SHP77 (cell line): ENCODE measurements around the gene DLD.
"Not testable (repeated sequence)": the region's sequence is repeated elsewhere in the genome, so short reads cannot be mapped to it uniquely, and the experiment has no call there.

ENCODE experiments used
- DNase-seq, 2 experiments: peaks; one replicate each; lab custom pipeline; 2025; lab: John Stamatoyannopoulos, UW

Gene DLD

DNA sequence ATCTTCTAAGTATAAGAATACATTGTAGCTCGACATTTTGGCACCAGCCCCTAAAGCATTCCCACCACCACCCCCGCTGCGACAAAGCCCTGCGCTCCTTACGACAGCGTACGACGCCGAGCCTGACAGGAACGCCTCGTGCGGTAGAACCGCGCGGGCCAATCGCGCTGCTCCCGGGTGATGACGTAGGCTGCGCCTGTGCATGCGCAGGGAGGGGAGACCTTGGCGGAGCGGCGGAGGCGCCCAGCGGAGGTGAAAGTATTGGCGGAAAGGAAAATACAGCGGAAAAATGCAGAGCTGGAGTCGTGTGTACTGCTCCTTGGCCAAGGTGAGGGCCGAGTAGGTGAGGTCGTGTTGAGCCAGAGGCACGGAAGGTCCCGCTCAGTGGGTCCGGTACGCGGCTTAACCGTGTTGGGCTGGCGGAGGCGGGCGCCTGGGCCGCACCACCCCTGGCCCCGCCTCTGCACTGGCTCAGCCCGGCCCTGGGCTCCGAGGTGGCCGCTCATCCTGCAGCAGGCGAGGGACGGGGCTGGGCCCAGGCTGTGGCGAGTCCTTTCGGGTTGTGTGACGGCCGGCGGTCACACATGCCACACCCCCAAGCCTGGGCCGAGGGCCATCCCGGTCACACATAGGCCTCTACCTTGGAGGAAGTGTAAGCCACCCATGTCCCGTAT, at the start of gene DLD:
TSS of gene DLD (plus strand) at position 222 of the 674 bp plus-strand sequence. CDS start at position 290, 68 bp downstream.
- DNase-seq = peak; percentile 79 to 90

DNA sequence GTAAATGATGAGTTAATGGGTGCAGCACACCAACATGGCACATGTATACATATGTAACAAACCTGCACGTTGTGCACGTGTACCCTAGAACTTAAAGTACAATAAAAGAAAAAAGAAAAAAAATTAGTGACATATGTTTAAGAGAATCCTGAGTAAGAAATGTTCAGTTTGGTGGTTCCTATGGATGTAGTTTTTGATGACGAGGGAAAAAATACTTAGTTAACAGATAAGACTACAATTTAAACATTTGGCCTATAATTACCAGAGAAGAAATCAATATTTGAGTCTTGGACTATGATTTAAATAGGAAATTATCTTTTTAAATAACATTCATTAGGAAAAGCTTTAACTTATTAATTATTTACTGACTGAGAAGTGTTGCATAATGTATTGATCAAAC, 48.8 kb upstream of the DLD start:
- no peak for DNase-seq

- DNase-seq = no peak
Observed at GRCh38 chr7:107843184-107843583, 47.8 kb upstream of the DLD start.

GRCh38 chr7:107846324-107846723, 44.7 kb upstream of the DLD start:
- no peak for DNase-seq

GRCh38 chr7:107847168-107847835, 43.7 kb upstream of the DLD start:
- DNase-seq = no peak

DNA sequence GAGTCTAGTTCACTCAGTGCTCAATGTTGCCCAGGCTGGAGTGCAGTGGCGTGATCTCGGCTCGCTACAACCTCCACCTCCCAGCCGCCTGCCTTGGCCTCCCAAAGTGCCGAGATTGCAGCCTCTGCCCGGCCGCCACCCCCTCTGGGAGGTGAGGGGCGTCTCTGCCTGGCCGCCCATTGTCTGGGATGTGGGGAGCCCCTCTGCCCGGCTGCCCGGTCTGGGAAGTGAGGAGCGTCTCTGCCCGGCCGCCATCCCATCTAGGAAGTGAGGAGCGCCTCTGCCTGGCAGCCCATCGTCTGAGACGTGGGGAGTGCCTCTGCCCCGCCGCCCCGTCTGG, 43.2 kb upstream of the DLD start:
- DNase-seq = not testable (repeated sequence)

DNA sequence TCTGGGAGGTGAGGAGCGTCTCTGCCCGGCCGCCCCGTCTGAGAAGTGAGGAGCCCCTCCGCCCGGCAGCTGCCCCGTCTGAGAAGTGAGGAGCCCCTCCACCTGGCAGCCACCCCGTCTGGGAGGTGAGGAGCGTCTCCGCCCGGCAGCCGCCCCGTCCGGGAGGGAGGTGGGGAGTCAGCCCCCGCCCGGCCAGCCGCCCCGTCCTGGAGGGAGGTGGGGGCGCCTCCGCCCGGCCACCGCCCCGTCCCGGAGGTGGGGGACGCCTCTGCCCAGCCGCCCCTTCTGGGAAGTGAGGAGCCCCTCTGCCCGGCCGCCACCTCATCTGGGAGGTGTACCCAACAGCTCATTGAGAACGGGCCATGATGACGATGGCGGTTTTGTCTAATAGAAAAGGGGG, 42.8 kb upstream of the DLD start:
- not testable (repeated sequence) for DNase-seq

- no peak for DNase-seq
Observed at GRCh38 chr7:107850216-107850615, 40.8 kb upstream of the DLD start.

DNA sequence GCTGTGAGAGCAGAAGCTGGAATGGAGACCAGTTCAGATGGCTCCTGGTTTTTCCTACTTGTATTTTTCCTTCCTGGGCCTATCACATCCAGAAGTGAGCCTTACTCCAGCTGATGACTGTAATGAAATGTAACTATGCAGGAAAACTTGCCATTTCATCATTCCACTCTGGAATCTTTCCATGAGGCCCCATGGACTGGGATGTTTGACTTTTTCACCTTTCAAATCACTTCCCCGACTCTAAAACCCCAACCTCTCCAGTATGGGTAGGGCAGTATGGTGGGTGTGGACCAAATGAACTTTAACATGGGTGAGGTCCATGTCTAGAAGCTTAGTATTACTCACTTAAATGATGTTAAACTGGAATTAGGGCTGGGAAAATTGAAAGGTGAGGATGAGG, 40.3 kb upstream of the DLD start:
- no peak for DNase-seq

- DNase-seq = no peak
Observed at GRCh38 chr7:107854454-107854853, 36.5 kb upstream of the DLD start.

- DNase-seq = no peak
Observed at GRCh38 chr7:107854989-107855388, 36.0 kb upstream of the DLD start.

- DNase-seq = no peak
Observed at GRCh38 chr7:107856806-107857540, 34.0 kb upstream of the DLD start.

- no peak for DNase-seq
Observed at GRCh38 chr7:107857541-107857912, 33.5 kb upstream of the DLD start.

DNA sequence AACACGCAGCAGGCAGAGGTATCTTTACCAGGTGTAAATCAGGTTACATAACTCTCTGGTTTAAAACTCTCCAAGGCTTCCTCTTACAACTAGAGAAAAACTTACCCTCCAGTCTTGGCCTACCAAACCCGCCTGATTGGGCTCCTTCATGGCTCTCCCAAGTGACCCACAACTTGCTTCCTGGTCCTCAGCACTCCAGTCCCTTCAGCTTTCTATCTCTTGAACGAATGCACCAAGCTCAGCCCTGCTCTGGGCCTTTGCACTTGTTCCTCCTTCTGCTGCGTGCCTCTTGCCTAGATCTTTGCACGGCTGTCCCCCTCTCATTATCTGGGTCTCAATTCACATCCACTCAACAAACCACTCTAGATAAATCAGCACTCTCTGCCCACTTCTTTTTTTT, 32.7 kb upstream of the DLD start:
- no peak for DNase-seq

DNA sequence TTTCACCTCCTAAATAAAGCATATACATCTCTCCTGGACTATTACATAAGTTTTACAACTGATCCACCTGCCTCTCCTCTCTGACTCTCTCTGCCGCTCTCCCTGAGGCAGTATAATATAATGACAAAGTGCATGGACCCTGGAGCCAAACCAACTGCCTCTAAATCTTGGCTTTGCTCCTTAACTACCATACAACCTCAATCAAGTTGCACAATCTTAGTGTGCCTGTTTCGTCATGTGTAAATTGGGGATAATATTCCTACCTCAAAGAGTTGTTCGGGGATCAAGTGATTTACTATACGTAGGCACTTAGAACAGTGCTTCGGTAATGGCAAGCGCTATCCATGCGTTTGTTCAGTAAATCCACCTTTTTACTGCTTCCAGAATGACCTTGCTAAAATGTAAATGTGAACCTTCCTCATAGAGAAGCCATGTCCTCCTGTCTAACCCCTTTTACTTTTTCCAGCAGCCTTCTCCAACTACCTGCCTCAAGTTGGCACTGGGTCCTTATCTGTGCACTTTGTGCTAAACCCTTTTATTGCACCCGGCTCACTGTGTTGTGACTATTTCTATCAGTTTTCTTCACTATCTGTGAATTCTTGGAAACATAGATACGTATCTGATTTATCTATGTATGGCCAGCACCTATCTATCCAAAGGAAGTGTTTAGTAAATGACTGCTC, 30.6 kb upstream of the DLD start:
- no peak for DNase-seq

DNA sequence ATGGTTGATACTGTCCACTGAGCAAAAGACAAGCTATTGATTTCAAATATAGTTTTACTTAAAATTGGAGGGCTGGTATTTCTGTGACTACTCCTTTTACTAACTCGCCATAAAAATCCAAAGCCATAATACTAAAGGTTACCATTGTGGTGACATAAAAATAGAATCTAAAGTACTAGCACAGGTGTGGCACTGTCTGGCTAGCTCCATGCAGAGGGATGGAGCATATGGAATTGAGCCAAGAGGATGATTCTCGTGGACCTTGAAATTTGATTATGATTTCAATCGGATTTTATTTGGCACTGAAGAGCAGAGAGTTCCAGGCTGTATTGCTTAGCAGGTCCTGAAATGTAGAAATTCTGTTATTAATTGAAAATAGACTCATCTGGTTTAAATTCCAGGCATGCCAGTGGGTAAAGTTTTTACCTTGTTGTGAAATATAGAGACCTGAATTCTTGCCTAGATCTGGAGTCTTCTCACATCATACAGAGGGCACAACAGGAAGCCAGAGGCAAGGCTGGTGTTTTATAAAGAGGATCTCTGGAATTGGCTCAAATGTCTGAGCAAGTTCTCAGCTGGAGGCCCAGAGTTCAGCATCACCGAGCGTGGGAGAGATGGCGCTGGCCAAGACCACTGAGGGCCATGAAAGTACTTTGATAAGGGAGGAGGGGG, 29.9 kb upstream of the DLD start:
- no peak for DNase-seq

DNA sequence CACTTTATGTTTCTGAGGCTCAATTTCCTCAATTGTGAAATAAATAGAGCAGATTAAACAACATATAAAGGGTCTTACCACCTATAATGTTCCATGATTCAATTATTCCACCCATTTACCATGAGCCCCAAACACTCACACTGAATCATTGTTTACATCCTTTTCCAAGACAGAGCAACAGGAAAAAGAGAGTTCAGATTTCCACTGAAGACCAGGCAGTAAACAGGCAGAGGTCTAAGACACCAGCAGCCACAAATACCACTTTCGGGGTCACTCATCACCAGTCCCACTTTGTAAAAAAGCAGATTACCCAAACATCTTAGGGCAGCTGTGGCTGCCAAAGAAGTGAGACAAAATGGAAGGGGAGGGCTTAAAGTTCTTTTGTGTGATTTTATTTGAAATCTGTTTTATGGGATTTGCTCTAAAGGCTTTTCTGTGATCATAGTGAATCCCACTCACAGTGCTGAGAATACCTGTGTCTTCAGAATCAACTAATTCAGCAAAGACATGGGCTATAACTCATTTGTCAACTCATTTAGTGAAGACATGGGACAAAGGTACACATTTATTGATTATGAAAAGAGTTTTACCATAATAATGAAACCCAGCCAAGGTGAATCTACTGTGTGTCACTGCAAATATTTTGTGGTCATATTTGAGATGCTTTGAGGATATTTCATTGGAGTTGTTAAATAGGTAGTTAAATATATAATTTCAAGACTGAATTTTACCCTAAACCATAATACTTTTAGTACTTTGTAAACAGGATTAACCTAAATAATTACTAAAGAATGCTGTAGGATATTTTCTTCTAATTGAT, 24.8 kb upstream of the DLD start:
- DNase-seq = no peak

DNA sequence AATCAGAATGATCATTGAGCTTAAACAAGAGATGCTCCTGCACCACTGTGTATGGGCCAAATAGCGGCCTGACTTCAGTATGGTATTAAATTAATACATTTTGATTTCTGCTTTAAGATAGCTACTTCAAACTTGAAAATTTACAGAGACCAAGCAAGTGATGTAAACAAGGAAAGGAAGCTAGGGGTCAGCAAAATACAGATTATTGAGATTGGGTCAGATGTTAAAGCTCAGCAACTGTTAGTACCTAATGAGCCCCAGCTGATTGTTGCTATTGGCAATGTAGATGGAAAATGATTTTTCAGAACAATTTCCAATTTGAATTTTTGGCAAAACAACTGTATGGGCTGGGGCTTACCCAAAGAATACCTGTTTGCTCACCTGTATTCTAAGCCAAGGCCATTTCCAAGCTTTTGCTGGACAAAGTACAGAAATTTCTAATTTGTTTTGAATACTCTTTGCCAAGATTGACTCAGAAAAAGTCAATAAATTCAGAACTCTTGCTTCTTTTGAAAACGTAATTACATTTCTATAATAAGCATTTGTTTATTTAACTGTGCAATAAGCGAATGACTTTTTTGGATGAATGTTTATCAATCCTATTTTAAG, 23.0 kb upstream of the DLD start:
- no peak for DNase-seq

DNA sequence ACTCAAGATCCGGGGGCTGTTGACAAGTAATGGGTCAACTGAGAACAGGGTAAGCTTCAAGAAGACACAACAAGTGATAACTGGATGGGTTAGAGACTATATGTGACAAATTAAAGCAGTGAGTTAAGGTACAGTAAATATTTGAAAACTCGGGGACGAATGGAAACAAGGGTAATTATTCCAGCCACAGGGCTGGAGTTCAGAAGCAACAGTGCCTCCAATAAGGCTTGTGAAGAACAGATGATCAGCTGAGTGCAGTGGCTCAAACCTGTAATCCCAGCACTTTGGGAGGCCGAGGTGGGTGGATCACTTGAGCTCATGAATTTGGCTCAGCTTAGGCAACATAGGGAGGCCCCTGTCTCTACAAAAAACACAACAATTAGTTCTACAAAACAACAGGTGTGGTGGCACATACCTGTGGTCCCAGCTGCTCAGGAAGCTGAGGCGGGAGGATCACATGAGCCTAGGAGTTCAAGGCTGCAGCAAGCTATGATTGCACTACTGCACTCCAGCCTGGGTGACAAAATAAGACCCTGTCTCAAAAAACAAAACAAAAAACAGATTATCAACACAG, 20.5 kb upstream of the DLD start:
- no peak for DNase-seq

- DNase-seq = no peak
Observed at GRCh38 chr7:107874111-107874510, 16.9 kb upstream of the DLD start.
